Loucy (cell line): ENCODE measurements around the gene LCE5A.

Source experiments
- H2AFZ ChIP-seq: fragments of 200-600 bp; sonication (generic); 2 replicates; pipeline ENCODE4 v1.6.0; 2016; ENCODE audit warnings: antibody characterized with exemption, mild to moderate bottlenecking, low read length, moderate library complexity
- H3F3A ChIP-seq: fragments of 200-600 bp; 2 replicates; pipeline ENCODE4 v1.6.0; 2016; ENCODE audit warnings: antibody characterized with exemption, low read depth, mild to moderate bottlenecking
- H3K27me3 ChIP-seq: fragments of 200-600 bp; sonication (generic); 2 replicates; pipeline ENCODE4 v1.6.1; 2014; ENCODE audit warnings: low read length, mild to moderate bottlenecking; ENCODE audit not compliant: insufficient read depth, poor library complexity, severe bottlenecking
- H3K36me3 ChIP-seq: fragments of 200-600 bp; sonication (generic); 2 replicates; pipeline ENCODE4 v1.6.1; 2016; ENCODE audit warnings: low read length; ENCODE audit not compliant: insufficient read depth
- H3K4me1 ChIP-seq: fragments of 200-600 bp; sonication (generic); 2 replicates; pipeline ENCODE4 v1.5.1; 2014; ENCODE audit warnings: low read length, mild to moderate bottlenecking; ENCODE audit not compliant: insufficient read depth, poor library complexity, severe bottlenecking
- H3K4me2 ChIP-seq: fragments of 200-600 bp; sonication (generic); 2 replicates; pipeline ENCODE4 v1.6.0; 2014; ENCODE audit warnings: antibody characterized with exemption, low read length, low read depth, mild to moderate bottlenecking; ENCODE audit not compliant: poor library complexity, severe bottlenecking
- H3K4me3 ChIP-seq: fragments of 200-600 bp; sonication (generic); 2 replicates; pipeline ENCODE4 v1.5.1; 2014; ENCODE audit warnings: low read length, mild to moderate bottlenecking, mixed read lengths; ENCODE audit not compliant: poor library complexity, severe bottlenecking
- H3K79me2 ChIP-seq: fragments of 200-600 bp; sonication (generic); 2 replicates; pipeline ENCODE4 v1.6.1; 2014; ENCODE audit warnings: low read length; ENCODE audit not compliant: insufficient read depth
- H3K9ac ChIP-seq: fragments of 200-600 bp; sonication (generic); 2 replicates; pipeline ENCODE4 v1.6.0; 2014; ENCODE audit warnings: mild to moderate bottlenecking, low read depth, low read length, moderate library complexity; ENCODE audit not compliant: poor library complexity, severe bottlenecking
- H3K9me2 ChIP-seq: fragments of 200-600 bp; sonication (generic); replicated peaks from 2 replicates; pipeline ENCODE4 v1.6.1; 2016; ENCODE audit warnings: low read depth, low read length, mixed read lengths
- H3K9me3 ChIP-seq: fragments of 200-600 bp; sonication (generic); 2 replicates; pipeline ENCODE4 v1.6.1; 2014; ENCODE audit warnings: mild to moderate bottlenecking, antibody characterized with exemption, low read length, low read depth; ENCODE audit not compliant: insufficient read depth
- H4K20me1 ChIP-seq: fragments of 200-600 bp; sonication (generic); 2 replicates; pipeline ENCODE4 v1.6.0; 2014; ENCODE audit warnings: antibody characterized with exemption, low read length, mild to moderate bottlenecking; ENCODE audit not compliant: insufficient read depth, poor library complexity, severe bottlenecking
- CTCF ChIP-seq: fragments of 200-600 bp; sonication (generic); conservative IDR thresholded peaks from 2 replicates; pipeline ENCODE4 v1.5.1; 2014; ENCODE audit warnings: mild to moderate bottlenecking, antibody characterized with exemption, low read length
- EZH2phosphoT487 ChIP-seq: fragments of 200-600 bp; IDR thresholded peaks from 2 replicates; pipeline ENCODE4 v1.6.1; 2018; ENCODE audit warnings: antibody characterized with exemption, mild to moderate bottlenecking, moderate library complexity, borderline replicate concordance

Gene LCE5A

GRCh38 chr1:152515434-152515783 is 4.8 kb downstream of the LCE5A start:
- TF ChIP-seq EZH2phosphoT487: no peak
- no peak for TF ChIP-seq CTCF
- H2AFZ ChIP-seq: no peak overlapping the region
- H3K9me3 ChIP-seq: no peaks in the 10 kb centered on the region
- no peaks in the 10 kb centered on the region for H3K79me2 ChIP-seq
- no peak overlapping the region for H3K4me3 ChIP-seq
- no peaks in the 10 kb centered on the region for H3K9me2 ChIP-seq
- H3K4me2 ChIP-seq: no peak overlapping the region
- no peaks in the 10 kb centered on the region for H3F3A ChIP-seq
- H3K27me3 ChIP-seq: peaks cover 2% of the 10 kb centered on the region
- H3K9ac ChIP-seq: no peak overlapping the region
- H4K20me1 ChIP-seq: no peaks in the 10 kb centered on the region
- no peaks in the 10 kb centered on the region for H3K36me3 ChIP-seq
- H3K4me1 ChIP-seq: no peaks in the 10 kb centered on the region

- Histone ChIP-seq H2AFZ (no peak overlapping the region), H3K9me3 (no peaks in the 10 kb centered on the region), H4K20me1 (no peaks in the 10 kb centered on the region), H3K79me2 (no peaks in the 10 kb centered on the region), H3K9me2 (no peaks in the 10 kb centered on the region), H3F3A (no peaks in the 10 kb centered on the region), H3K4me2 (no peak overlapping the region), H3K36me3 (no peaks in the 10 kb centered on the region), H3K27me3 (no peaks in the 10 kb centered on the region), H3K4me3 (no peak overlapping the region), H3K9ac (no peak overlapping the region), H3K4me1 (no peaks in the 10 kb centered on the region)
- TF ChIP-seq EZH2phosphoT487 (no peak), CTCF (no peak)
These were observed 5.5 kb downstream of the LCE5A start for GRCh38 chr1:152516082-152516481.

- H3K4me2 ChIP-seq: no peak overlapping the region
- H3K27me3 ChIP-seq: no peaks in the 10 kb centered on the region
- H3K4me1 ChIP-seq: no peaks in the 10 kb centered on the region
- H3K9ac ChIP-seq: no peak overlapping the region
- no peaks in the 10 kb centered on the region for H3K9me2 ChIP-seq
- no peaks in the 10 kb centered on the region for H3F3A ChIP-seq
- no peak overlapping the region for H3K4me3 ChIP-seq
- H3K36me3 ChIP-seq: no peaks in the 10 kb centered on the region
- no peaks in the 10 kb centered on the region for H4K20me1 ChIP-seq
- H3K79me2 ChIP-seq: no peaks in the 10 kb centered on the region
- H3K9me3 ChIP-seq: no peaks in the 10 kb centered on the region
- no peak overlapping the region for H2AFZ ChIP-seq
- TF ChIP-seq EZH2phosphoT487: no peak
- no peak for TF ChIP-seq CTCF
These were observed 6.7 kb downstream of the LCE5A start for GRCh38 chr1:152517237-152517811.
